Measurements from ENCODE around the gene AS3MT. TPM values are rescaled to one million over a fixed set of nuclear protein-coding genes. Genes with fewer than 3 reads are reported as not detected.

The AS3MT gene
- total and polyA plus RNA-seq, 12 donors = 177 to 910 (median 303) TPM

DNA sequence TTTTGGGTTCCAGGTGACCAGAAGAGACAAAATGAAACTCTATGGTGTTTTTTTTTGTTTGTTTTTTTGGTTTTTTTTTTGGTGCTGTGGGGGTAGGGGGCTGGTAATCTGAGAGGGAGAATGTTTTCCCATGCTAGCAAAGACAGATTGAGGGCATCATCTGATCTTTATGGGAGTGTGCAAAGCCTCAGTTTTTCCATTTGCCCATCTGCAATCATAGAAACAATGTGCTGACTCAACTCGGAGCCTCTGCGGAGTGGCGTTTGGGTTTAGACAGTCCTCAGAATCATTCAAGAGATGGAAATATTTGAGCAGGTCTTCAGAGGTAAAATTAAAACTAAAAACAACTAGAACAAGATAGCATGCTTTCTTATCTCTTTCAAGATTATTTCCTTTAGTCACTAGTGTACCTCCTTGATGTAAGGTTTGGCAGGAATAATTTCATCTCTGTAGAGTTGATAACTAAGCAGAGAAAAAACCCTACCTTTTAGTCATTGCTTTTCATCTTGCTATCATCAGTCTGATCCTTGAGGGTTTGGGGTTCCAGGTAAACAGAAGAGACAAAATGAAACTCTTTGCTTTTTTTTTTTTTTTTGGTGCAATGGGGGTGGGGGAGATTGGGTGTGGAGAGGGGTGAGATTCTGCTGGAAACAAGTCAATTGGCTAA, 66.8 kb downstream of the AS3MT start:
- Histone ChIP-seq H3K4me3 (no peak overlapping the region), H3K4me1 (replicated peaks in 1 of 2) (no peaks in the 10 kb centered on the region), H3K9me3 (replicated peaks in 1 of 3) (no peaks in the 10 kb centered on the region), H3K36me3 (replicated peaks in 1 of 2) (peaks cover 0 to 3% of the 10 kb centered on the region in 2 donors), H3K27me3 (no peaks in the 10 kb centered on the region), H3K27ac (peak overlapping the region in 1 of 5 donors; percentile 47)
- 59 to 76% (median 68%) methylated on average over 3 of the region's 3 CpGs for WGBS, 4 donors
- intact Hi-C loops (cut with DNase I) = no loop called here
- no peak for TF ChIP-seq POLR2A (IDR thresholded peaks at IDR 0.05)
- TF ChIP-seq, protein P1, sequence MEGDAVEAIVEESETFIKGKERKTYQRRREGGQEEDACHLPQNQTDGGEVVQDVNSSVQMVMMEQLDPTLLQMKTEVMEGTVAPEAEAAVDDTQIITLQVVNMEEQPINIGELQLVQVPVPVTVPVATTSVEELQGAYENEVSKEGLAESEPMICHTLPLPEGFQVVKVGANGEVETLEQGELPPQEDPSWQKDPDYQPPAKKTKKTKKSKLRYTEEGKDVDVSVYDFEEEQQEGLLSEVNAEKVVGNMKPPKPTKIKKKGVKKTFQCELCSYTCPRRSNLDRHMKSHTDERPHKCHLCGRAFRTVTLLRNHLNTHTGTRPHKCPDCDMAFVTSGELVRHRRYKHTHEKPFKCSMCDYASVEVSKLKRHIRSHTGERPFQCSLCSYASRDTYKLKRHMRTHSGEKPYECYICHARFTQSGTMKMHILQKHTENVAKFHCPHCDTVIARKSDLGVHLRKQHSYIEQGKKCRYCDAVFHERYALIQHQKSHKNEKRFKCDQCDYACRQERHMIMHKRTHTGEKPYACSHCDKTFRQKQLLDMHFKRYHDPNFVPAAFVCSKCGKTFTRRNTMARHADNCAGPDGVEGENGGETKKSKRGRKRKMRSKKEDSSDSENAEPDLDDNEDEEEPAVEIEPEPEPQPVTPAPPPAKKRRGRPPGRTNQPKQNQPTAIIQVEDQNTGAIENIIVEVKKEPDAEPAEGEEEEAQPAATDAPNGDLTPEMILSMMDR (IDR thresholded peaks at IDR 0.05) = no peak
- DNase-seq = peak in 1 of 7 donors; percentile 52

DNA sequence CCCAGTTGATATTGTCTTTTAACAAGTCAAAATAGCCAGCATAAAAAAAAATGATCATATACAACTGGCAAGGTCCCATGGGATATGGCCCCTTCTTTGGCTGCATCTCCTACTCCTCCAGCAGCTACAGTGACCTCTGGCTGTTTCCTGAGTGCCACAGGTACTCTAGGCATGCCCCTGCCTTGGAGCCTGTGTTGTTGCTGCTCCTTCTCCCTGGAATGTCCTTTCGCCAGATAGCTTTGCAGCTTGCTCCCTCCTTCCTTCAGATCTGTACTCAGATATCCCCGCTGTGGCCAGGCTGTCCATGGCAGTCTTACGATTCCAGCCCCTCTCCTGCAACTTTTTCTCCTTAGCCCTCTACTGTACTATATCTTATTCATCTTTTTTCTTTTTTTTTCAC, 72.1 kb downstream of the AS3MT start:
- no peak overlapping the region for H3K27ac ChIP-seq
- H3K36me3 ChIP-seq (replicated peaks in 1 of 2) = no peaks in the 10 kb centered on the region
- H3K9me3 ChIP-seq (replicated peaks in 1 of 3) = no peaks in the 10 kb centered on the region
- no peak for TF ChIP-seq POLR2A (IDR thresholded peaks at IDR 0.05)
- TF ChIP-seq, protein P1 (IDR thresholded peaks at IDR 0.05) = no peak
- DNase-seq = no peak
- peaks cover 14 to 18% of the 10 kb centered on the region in 2 donors for H3K4me1 ChIP-seq (replicated peaks in 1 of 2)
- no peak overlapping the region for H3K4me3 ChIP-seq
- no peaks in the 10 kb centered on the region for H3K27me3 ChIP-seq
- 94 to 100% (median 97%) methylated on average over 3 of the region's 3 CpGs for WGBS, 4 donors
- intact Hi-C loops (cut with DNase I) = no loop called here

DNA sequence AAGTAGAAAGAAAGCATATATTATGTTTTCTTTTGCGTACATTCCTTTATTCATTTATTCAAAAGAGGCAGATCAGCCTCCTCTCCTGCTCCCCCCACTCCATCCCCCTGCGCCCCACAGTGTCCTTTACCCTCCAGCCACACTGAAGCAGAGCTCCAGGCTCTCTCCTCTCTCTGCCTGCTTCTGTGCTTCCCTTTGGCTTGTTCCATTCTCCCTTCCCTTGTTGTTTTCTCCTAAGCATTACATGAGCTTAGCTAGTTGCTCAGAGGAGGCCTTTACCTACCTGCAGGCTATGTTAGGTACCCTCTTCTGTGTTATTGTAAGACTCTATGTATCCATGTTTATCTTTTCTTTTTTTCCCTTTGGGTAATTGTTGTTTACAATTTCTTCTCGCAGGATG, 76.2 kb downstream of the AS3MT start:
- no peak overlapping the region for H3K4me3 ChIP-seq
- no peak for DNase-seq
- 86 to 92% (median 89%) methylated on average over 3 of the region's 3 CpGs for WGBS, 4 donors
- H3K27me3 ChIP-seq = no peaks in the 10 kb centered on the region
- H3K36me3 ChIP-seq (replicated peaks in 1 of 2) = no peaks in the 10 kb centered on the region
- no peaks in the 10 kb centered on the region for H3K9me3 ChIP-seq (replicated peaks in 1 of 3)
- peaks cover 27 to 29% of the 10 kb centered on the region in 2 donors for H3K4me1 ChIP-seq (replicated peaks in 1 of 2)
- peak overlapping the region in 2 of 5 donors; percentile 16 to 33 for H3K27ac ChIP-seq
- TF ChIP-seq, protein P1 (IDR thresholded peaks at IDR 0.05) = no peak
- no peak for TF ChIP-seq POLR2A (IDR thresholded peaks at IDR 0.05)
- intact Hi-C loops (cut with DNase I) = no loop called here

DNA sequence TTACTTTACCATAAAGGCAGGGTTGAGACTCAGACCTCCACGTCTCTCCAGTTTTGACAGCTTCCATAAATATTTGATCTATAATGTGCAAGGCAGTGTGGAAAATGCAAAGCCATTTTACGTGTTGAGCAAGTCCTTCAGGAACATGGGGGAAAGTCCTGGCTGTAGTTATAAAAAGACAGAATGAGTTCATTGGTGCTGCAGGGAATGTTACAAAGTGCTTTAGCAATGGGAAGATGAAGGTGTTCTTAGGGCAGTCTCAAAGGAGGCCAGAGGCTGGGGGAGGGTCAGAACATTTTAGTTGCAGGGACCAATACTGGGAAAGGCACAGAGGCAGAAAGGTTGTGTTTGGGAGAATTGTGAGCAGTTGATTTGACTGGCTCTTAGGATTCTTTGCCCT, 76.7 kb downstream of the AS3MT start:
- Histone ChIP-seq H3K36me3 (replicated peaks in 1 of 2) (no peaks in the 10 kb centered on the region), H3K4me1 (replicated peaks in 1 of 2) (peaks cover 27 to 29% of the 10 kb centered on the region in 2 donors), H3K27me3 (no peaks in the 10 kb centered on the region), H3K27ac (peak overlapping the region in 1 of 5 donors; percentile 16), H3K4me3 (no peak overlapping the region), H3K9me3 (replicated peaks in 1 of 3) (no peaks in the 10 kb centered on the region)
- intact Hi-C loops (cut with DNase I) = no loop called here
- TF ChIP-seq POLR2A (IDR thresholded peaks at IDR 0.05) = no peak
- TF ChIP-seq, protein P1 (IDR thresholded peaks at IDR 0.05) = no peak
- 77 to 92% (median 89%) methylated on average over 2 of the region's 2 CpGs for WGBS, 4 donors
- DNase-seq = no peak

Measured in adrenal gland (tissue), 12 donors.